Brain microvascular endothelial cell (primary cell): ENCODE measurements around the gene UBE2H.
A peak's percentile ranks its signal among the peaks of the same experiment; 100 is the strongest.

Source experiments
- DNase-seq: peaks from one replicate; pipeline ENCODE4 v3.0.0-alpha.2; 2020
- H3K27ac ChIP-seq: fragments of 250-450 bp; sonication (Bioruptor Pico); 2 replicates; pipeline ENCODE4 v1.5.1; 2020; ENCODE audit warnings: mild to moderate bottlenecking, moderate library complexity
- H3K27me3 ChIP-seq: fragments of 250-450 bp; sonication (Bioruptor Pico); replicated peaks from 2 replicates; pipeline ENCODE4 v1.5.1; 2020; ENCODE audit warnings: mild to moderate bottlenecking
- H3K36me3 ChIP-seq: fragments of 250-450 bp; sonication (Bioruptor Pico); replicated peaks from 2 replicates; pipeline ENCODE4 v1.5.1; 2020; ENCODE audit warnings: mild to moderate bottlenecking
- H3K4me3 ChIP-seq: 2 replicates; pipeline ENCODE4 v1.5.1; 2011; ENCODE audit warnings: low read depth, mild to moderate bottlenecking, control low read depth, low read length, moderate library complexity
- CTCF ChIP-seq: IDR thresholded peaks from 2 replicates; pipeline ENCODE4 v1.5.1; 2011; ENCODE audit warnings: low read depth, mild to moderate bottlenecking, moderate library complexity, low read length, control low read depth, inconsistent platforms; ENCODE audit errors: missing control alignments
- in situ Hi-C: cut with HindIII; loops from 2 replicates; pipeline ENCODE4 v1.10.0; 2017; ENCODE audit warnings: low sequenced_read_pairs, low pct_ligation_motif_present

Gene UBE2H

DNA sequence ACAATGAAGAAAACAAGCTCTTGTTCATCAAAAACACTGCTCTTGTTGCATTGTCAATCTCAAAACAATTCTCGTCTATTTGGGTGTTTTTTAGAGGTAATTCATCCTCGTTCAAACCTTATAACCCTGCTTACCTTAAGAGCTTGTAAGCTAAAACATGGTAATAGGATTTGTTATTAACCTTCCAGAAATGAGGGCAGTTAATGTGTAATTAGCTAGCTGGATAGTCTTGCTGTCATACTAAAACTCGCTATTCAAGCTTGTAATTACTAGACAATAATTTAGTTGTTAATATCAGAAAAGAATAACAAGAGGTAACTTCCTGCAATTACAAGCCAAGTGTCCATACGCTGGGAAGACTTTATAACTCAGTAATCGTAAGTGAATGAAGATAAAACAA is 101.6 kb downstream of the UBE2H start:
- in situ Hi-C loops, result no loop called here

GRCh38 chr7:129848436-129848835 is 104.3 kb downstream of the UBE2H start:
- no peak overlapping the region for H3K4me3 ChIP-seq
- in situ Hi-C loops, result no loop called here
- no peak for TF ChIP-seq CTCF
- no peaks in the 10 kb centered on the region for H3K27me3 ChIP-seq
- no peak for DNase-seq
- no peaks in the 10 kb centered on the region for H3K36me3 ChIP-seq
- peak overlapping the region; percentile 48 for H3K27ac ChIP-seq

More for the DNA sequence above, 101.6 kb downstream of the UBE2H start:
- no peak for DNase-seq
- Histone ChIP-seq H3K27me3 (no peaks in the 10 kb centered on the region), H3K27ac (no peak overlapping the region), H3K36me3 (no peaks in the 10 kb centered on the region), H3K4me3 (no peak overlapping the region)
- TF ChIP-seq CTCF, result no peak

- no peak for TF ChIP-seq CTCF
- Histone ChIP-seq H3K27me3 (no peaks in the 10 kb centered on the region), H3K4me3 (no peak overlapping the region), H3K27ac (peak overlapping the region; percentile 73), H3K36me3 (no peaks in the 10 kb centered on the region)
- in situ Hi-C loops, result no loop called here
- peak; percentile 53 for DNase-seq
These were observed 106.8 kb downstream of the UBE2H start for GRCh38 chr7:129845972-129846327.

GRCh38 chr7:129845178-129845971 is 107.4 kb downstream of the UBE2H start:
- in situ Hi-C loops, result no loop called here
- Histone ChIP-seq H3K4me3 (no peak overlapping the region), H3K27ac (peak overlapping the region; percentile 73), H3K27me3 (no peaks in the 10 kb centered on the region), H3K36me3 (no peaks in the 10 kb centered on the region)
- TF ChIP-seq CTCF, result no peak
- DNase-seq, result peak; percentile 60

DNA sequence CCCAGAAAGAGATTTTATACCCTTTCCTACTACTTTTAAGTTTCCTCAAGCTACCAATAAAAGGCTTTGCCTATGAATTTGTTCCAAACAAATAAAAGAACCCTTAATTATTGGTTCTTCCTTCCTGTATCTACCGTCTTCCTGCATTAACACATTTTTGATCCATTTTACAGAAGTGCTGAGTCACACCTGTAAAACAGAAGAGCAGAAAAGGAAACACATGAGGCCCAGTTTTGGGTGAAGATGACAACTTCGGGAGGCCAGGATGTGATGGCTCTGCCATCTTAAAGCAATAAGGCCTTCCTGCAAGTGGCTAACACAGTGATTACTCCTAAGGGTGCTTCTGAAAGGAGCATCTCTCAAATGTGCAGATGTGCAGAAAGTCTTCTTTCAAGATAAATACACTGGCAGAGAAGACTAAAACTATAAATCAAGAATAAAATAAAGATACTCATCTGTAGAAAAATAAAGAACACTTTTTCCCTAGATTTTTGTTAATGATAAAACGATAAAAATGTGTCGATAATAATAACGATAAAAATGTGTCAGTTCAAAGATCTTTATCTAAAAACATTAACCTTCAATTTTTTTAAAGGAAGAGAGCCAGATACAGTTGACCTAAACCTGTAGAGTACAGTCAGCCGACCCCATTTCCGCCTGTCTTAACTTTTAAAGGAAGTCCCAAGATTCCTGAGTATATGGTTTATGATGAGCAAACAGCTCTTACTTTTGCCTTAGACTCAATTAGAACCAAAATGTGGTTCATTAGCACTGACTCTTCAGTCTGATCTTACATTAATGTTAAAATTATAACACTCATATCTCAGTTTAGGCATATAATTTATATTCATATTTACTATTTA is 108.6 kb downstream of the UBE2H start:
- Histone ChIP-seq H3K36me3 (no peaks in the 10 kb centered on the region), H3K27me3 (no peaks in the 10 kb centered on the region), H3K27ac (no peak overlapping the region), H3K4me3 (no peak overlapping the region)
- no peak for TF ChIP-seq CTCF
- in situ Hi-C loops, result no loop called here
- DNase-seq, result no peak
